Ectodermal cell (in vitro differentiated cells): Measurements from ENCODE around the gene YPEL3.
"Not testable (repeated sequence)": the region's sequence is repeated elsewhere in the genome, so short reads cannot be mapped to it uniquely, and the experiment has no call there.

Source experiments
- H3K27ac ChIP-seq: 2 replicates; pipeline ENCODE4 v1.7.0; 2013; ENCODE audit warnings: mild to moderate bottlenecking, low read depth, low read length; ENCODE audit not compliant: insufficient read depth, poor library complexity, severe bottlenecking
- H3K27me3 ChIP-seq: 2 replicates; pipeline ENCODE4 v1.7.0; 2013; ENCODE audit warnings: mild to moderate bottlenecking, low read length; ENCODE audit not compliant: insufficient read depth, control insufficient read depth, poor library complexity, severe bottlenecking
- H3K36me3 ChIP-seq: one replicate; pipeline ENCODE4 v1.7.0; 2013; ENCODE audit warnings: low read length; ENCODE audit not compliant: control insufficient read depth, insufficient read depth
- H3K4me1 ChIP-seq: one replicate; pipeline ENCODE4 v1.7.0; 2013; ENCODE audit warnings: low read length; ENCODE audit not compliant: control insufficient read depth, insufficient read depth
- H3K4me3 ChIP-seq: 2 replicates; pipeline ENCODE4 v1.7.0; 2013; ENCODE audit warnings: low read depth, low read length, control low read depth; ENCODE audit not compliant: insufficient read depth
- H3K9me3 ChIP-seq: 2 replicates; pipeline ENCODE4 v1.7.0; 2013; ENCODE audit warnings: mild to moderate bottlenecking, low read length, moderate library complexity; ENCODE audit not compliant: control insufficient read depth
- WGBS, 2 experiments: methylation state at CpG; one replicate each; pipeline ENCODE4 v1.1.7; 2013; ENCODE audit warnings: missing lambda C conversion rate in 2 of 2; 5-methylcytosine and 5-hydroxymethylcytosine counted together

YPEL3 gene

GRCh38 chr16:30136971-30137605, 41.1 kb upstream of the YPEL3 start:
- 93 to 94% methylated on average over 11 of the region's 11 CpGs for WGBS, 2 experiments

GRCh38 chr16:30132591-30132990, 36.6 kb upstream of the YPEL3 start:
- Histone ChIP-seq H3K27me3 (no peaks in the 10 kb centered on the region), H3K36me3 (no peaks in the 10 kb centered on the region), H3K4me3 (no peak overlapping the region), H3K4me1 (no peaks in the 10 kb centered on the region), H3K27ac (no peak overlapping the region), H3K9me3 (no peaks in the 10 kb centered on the region)
- WGBS, 2 experiments, result 87 to 92% methylated on average over 3 of the region's 3 CpGs

More at GRCh38 chr16:30136971-30137605, 41.1 kb upstream of the YPEL3 start:
- no peaks in the 10 kb centered on the region for H3K27me3 ChIP-seq
- no peak overlapping the region for H3K4me3 ChIP-seq
- H3K27ac ChIP-seq, result no peak overlapping the region
- H3K9me3 ChIP-seq, result no peaks in the 10 kb centered on the region
- H3K4me1 ChIP-seq, result no peaks in the 10 kb centered on the region
- H3K36me3 ChIP-seq, result no peaks in the 10 kb centered on the region

GRCh38 chr16:30131869-30132475, 36.0 kb upstream of the YPEL3 start:
- Histone ChIP-seq H3K36me3 (no peaks in the 10 kb centered on the region), H3K27me3 (no peaks in the 10 kb centered on the region), H3K9me3 (no peaks in the 10 kb centered on the region), H3K4me3 (no peak overlapping the region), H3K27ac (no peak overlapping the region), H3K4me1 (no peaks in the 10 kb centered on the region)
- 89 to 91% methylated on average over 4 of the region's 4 CpGs for WGBS, 2 experiments

- H3K27me3 ChIP-seq, result no peaks in the 10 kb centered on the region
- no peaks in the 10 kb centered on the region for H3K4me1 ChIP-seq
- no peaks in the 10 kb centered on the region for H3K36me3 ChIP-seq
- H3K9me3 ChIP-seq, result no peaks in the 10 kb centered on the region
- H3K27ac ChIP-seq, result no peak overlapping the region
- no peak overlapping the region for H3K4me3 ChIP-seq
- WGBS, 2 experiments, result 81 to 93% methylated on average over 1 of the region's 1 CpG
Observed at GRCh38 chr16:30127993-30128392, 32.0 kb upstream of the YPEL3 start.

GRCh38 chr16:30125690-30126089, 29.7 kb upstream of the YPEL3 start:
- H3K4me1 ChIP-seq, H3K27ac ChIP-seq, H3K36me3 ChIP-seq, H3K4me3 ChIP-seq, H3K9me3 ChIP-seq, H3K27me3 ChIP-seq: not testable (repeated sequence)
- WGBS, 2 experiments, result 91 to 94% methylated on average over 9 of the region's 9 CpGs

- Histone ChIP-seq H3K36me3 (no peaks in the 10 kb centered on the region), H3K4me3 (no peak overlapping the region), H3K4me1 (no peaks in the 10 kb centered on the region), H3K27ac (no peak overlapping the region), H3K27me3 (no peaks in the 10 kb centered on the region), H3K9me3 (no peaks in the 10 kb centered on the region)
- 92 to 94% methylated on average over 4 of the region's 4 CpGs for WGBS, 2 experiments
Observed at GRCh38 chr16:30124985-30125379, 29.0 kb upstream of the YPEL3 start.

GRCh38 chr16:30122604-30123160, 26.7 kb upstream of the YPEL3 start:
- WGBS, 2 experiments, result 2% methylated on average over 34 to 42 of the region's 42 CpGs
- H3K36me3 ChIP-seq, result peaks cover 5% of the 10 kb centered on the region
- H3K27ac ChIP-seq, result no peak overlapping the region
- H3K27me3 ChIP-seq, result no peaks in the 10 kb centered on the region
- H3K9me3 ChIP-seq, result no peaks in the 10 kb centered on the region
- H3K4me3 ChIP-seq, result peak overlapping the region; percentile 55
- no peaks in the 10 kb centered on the region for H3K4me1 ChIP-seq

- Histone ChIP-seq H3K4me3 (peak overlapping the region; percentile 55), H3K36me3 (peaks cover 12% of the 10 kb centered on the region), H3K9me3 (no peaks in the 10 kb centered on the region), H3K4me1 (no peaks in the 10 kb centered on the region), H3K27me3 (no peaks in the 10 kb centered on the region), H3K27ac (no peak overlapping the region)
- 81% methylated on average over 31 of the region's 31 CpGs for WGBS, 2 experiments
Observed at GRCh38 chr16:30121741-30122571, 25.9 kb upstream of the YPEL3 start.

GRCh38 chr16:30120340-30121105, 24.5 kb upstream of the YPEL3 start:
- H3K4me1 ChIP-seq, result no peaks in the 10 kb centered on the region
- H3K9me3 ChIP-seq, result no peaks in the 10 kb centered on the region
- H3K36me3 ChIP-seq, result peaks cover 12% of the 10 kb centered on the region
- WGBS, 2 experiments, result 92 to 94% methylated on average over 3 of the region's 3 CpGs
- H3K27me3 ChIP-seq, result no peaks in the 10 kb centered on the region
- no peak overlapping the region for H3K4me3 ChIP-seq
- no peak overlapping the region for H3K27ac ChIP-seq
